A549 (cell line): ENCODE results near the gene MEI4. TPM values are rescaled to one million over a fixed set of nuclear protein-coding genes. Genes with fewer than 3 reads are reported as not detected.
"Not testable (repeated sequence)": the region's sequence is repeated elsewhere in the genome, so short reads cannot be mapped to it uniquely, and the experiment has no call there.

Experiments used
- ATAC-seq, 2 experiments: fragments of 200-7000 bp in 1 of 2; fragments of >200 bp in 1 of 2; cut with Nextera tagmentation in 1 of 2; cut with Tn5 transposase in 1 of 2; 3 replicates each; pipeline versions ENCODE4 v1.8.0 to v1.9.1; 2018 to 2020; ENCODE audit warnings: mild to moderate bottlenecking in 1 of 2, moderate library complexity in 1 of 2
- CTCF ChIA-PET: fragments of 300-600 bp; sonication (Branson Sonifier 250); formaldehyde crosslinking; extraction: SDS; loops from one replicate; lab custom pipeline; 2021; ENCODE audit warnings: antibody characterized with exemption, inconsistent platforms; lab: Yijun Ruan, JAX
- POLR2A ChIA-PET: fragments of 350-600 bp; formaldehyde crosslinking; extraction: SDS; loops from one replicate; lab custom pipeline; 2021; ENCODE audit warnings: antibody characterized with exemption, inconsistent platforms; lab: Yijun Ruan, JAX
- DNase-seq, 2 experiments: peaks; one replicate each; pipeline versions ENCODE4 v3.0.0 to v3.0.0-alpha.2; 2011 to 2016; ENCODE audit warnings: low read depth in 1 of 2, low spot score in 1 of 2
- FAIRE-seq: peaks from 2 replicates; lab custom pipeline; 2011; peaks lifted over from hg19 to GRCh38; lab: Jason Lieb, UNC
- H3K27ac ChIP-seq, 2 experiments: fragments of >200 bp; sonication (Bioruptor Twin); formaldehyde crosslinking; 3 replicates each; pipeline ENCODE4 v1.5.1; 2016 to 2017
- H3K4me1 ChIP-seq: fragments of >200 bp; sonication (Bioruptor Twin); formaldehyde crosslinking; 3 replicates; pipeline ENCODE4 v1.6.1; 2016
- H3K4me2 ChIP-seq: fragments of >200 bp; sonication (Bioruptor Twin); formaldehyde crosslinking; 3 replicates; pipeline ENCODE4 v1.6.1; 2016
- H3K4me3 ChIP-seq: fragments of >200 bp; sonication (Bioruptor Twin); formaldehyde crosslinking; 3 replicates; pipeline ENCODE4 v1.5.1; 2016
- H3K9me3 ChIP-seq: fragments of >200 bp; sonication (Bioruptor Twin); formaldehyde crosslinking; 3 replicates; pipeline ENCODE4 v1.6.1; 2016
- BCL3 ChIP-seq: fragments of >200 bp; sonication (Bioruptor Twin); formaldehyde crosslinking; IDR thresholded peaks from 3 replicates; pipeline ENCODE4 v1.6.1; 2016
- CBX2 ChIP-seq: fragments of 200-600 bp; sonication (generic); IDR thresholded peaks from 2 replicates; pipeline ENCODE4 v1.6.1; 2016; ENCODE audit warnings: low read depth, mild to moderate bottlenecking, borderline replicate concordance
- CEBPB ChIP-seq, 2 experiments: fragments of >200 bp in 1 of 2; sonication (Bioruptor Twin) in 1 of 2; formaldehyde crosslinking in 1 of 2; IDR thresholded peaks; 2 replicates each; pipeline ENCODE4 v1.6.1; 2012 to 2016
- CHD2 ChIP-seq: fragments of 150-350 bp; IDR thresholded peaks from 2 replicates; pipeline ENCODE4 v1.6.1; 2014; ENCODE audit warnings: low read length; ENCODE audit not compliant: partially characterized antibody
- E2F6 ChIP-seq: IDR thresholded peaks from 2 replicates; pipeline ENCODE4 v1.6.1; 2012; ENCODE audit warnings: low read depth, borderline replicate concordance
- EHF ChIP-seq: fragments of 250-450 bp; sonication (Bioruptor Pico); IDR thresholded peaks from 2 replicates; pipeline ENCODE4 v1.5.0; 2020; ENCODE audit warnings: mild to moderate bottlenecking
- EHMT2 ChIP-seq: fragments of 200-600 bp; sonication (generic); IDR thresholded peaks from 2 replicates; pipeline ENCODE4 v1.6.1; 2016; ENCODE audit warnings: antibody characterized with exemption, low read depth, mild to moderate bottlenecking, moderate library complexity
- ELK1 ChIP-seq: fragments of 150-350 bp; IDR thresholded peaks from 2 replicates; pipeline ENCODE4 v1.6.1; 2014; ENCODE audit warnings: low read depth, mild to moderate bottlenecking, low read length
- FOSL2 ChIP-seq, 2 experiments: fragments of 450-650 bp in 1 of 2; fragments of >200 bp in 1 of 2; sonication (Bioruptor Twin) in 1 of 2; formaldehyde crosslinking; IDR thresholded peaks; 2 replicates each; pipeline versions ENCODE4 v1.5.0 to v1.6.1; 2016 to 2020; ENCODE audit warnings: mild to moderate bottlenecking in 1 of 2, moderate library complexity in 1 of 2
- GATA3 ChIP-seq: IDR thresholded peaks from 2 replicates; pipeline ENCODE4 v1.6.1; 2012; ENCODE audit warnings: borderline replicate concordance
- HDAC2 ChIP-seq: fragments of 200-600 bp; sonication (generic); IDR thresholded peaks from 2 replicates; pipeline ENCODE4 v1.6.1; 2016
- HES2 ChIP-seq: fragments of >200 bp; sonication (Bioruptor Twin); formaldehyde crosslinking; IDR thresholded peaks from 2 replicates; pipeline ENCODE4 v1.6.1; 2016
- HEYL ChIP-seq: fragments of 250-450 bp; sonication (Bioruptor Pico); IDR thresholded peaks from 2 replicates; pipeline ENCODE4 v1.8.0; 2021; ENCODE audit warnings: mild to moderate bottlenecking, moderate library complexity
- HOXB13 ChIP-seq: fragments of 250-450 bp; sonication (Bioruptor Pico); IDR thresholded peaks from 2 replicates; pipeline ENCODE4 v1.5.0; 2020; ENCODE audit warnings: low read depth, mild to moderate bottlenecking, moderate library complexity
- HOXB5 ChIP-seq: fragments of 250-450 bp; sonication (Bioruptor Pico); IDR thresholded peaks from 2 replicates; pipeline ENCODE4 v1.5.0; 2020; ENCODE audit warnings: mild to moderate bottlenecking, moderate library complexity
- PBX3 ChIP-seq: IDR thresholded peaks from 2 replicates; pipeline ENCODE4 v1.6.1; 2012
- POLR2AphosphoS2 ChIP-seq: conservative IDR thresholded peaks from 2 replicates; pipeline ENCODE4 v1.6.1; 2012; ENCODE audit warnings: low read length, improper control_type of control experiment, inconsistent platforms
- RCOR1 ChIP-seq: fragments of 150-350 bp; IDR thresholded peaks from 2 replicates; pipeline ENCODE4 v1.6.1; 2014; ENCODE audit warnings: antibody characterized with exemption, low read length, low read depth
- REST ChIP-seq: fragments of 200-600 bp; sonication (generic); IDR thresholded peaks from 2 replicates; pipeline ENCODE4 v1.6.1; 2016; ENCODE audit warnings: antibody characterized with exemption, mild to moderate bottlenecking, moderate library complexity
- RFX5 ChIP-seq: fragments of 450-650 bp; IDR thresholded peaks from 2 replicates; pipeline ENCODE4 v1.7.1; 2014; ENCODE audit warnings: antibody characterized with exemption, mild to moderate bottlenecking, moderate library complexity
- RNF2 ChIP-seq: fragments of 200-600 bp; sonication (generic); IDR thresholded peaks from 2 replicates; pipeline ENCODE4 v1.6.1; 2016; ENCODE audit warnings: low read depth, mild to moderate bottlenecking, antibody characterized with exemption, moderate library complexity, borderline replicate concordance
- SMC3 ChIP-seq: fragments of >200 bp; sonication (Bioruptor Twin); formaldehyde crosslinking; IDR thresholded peaks from 3 replicates; pipeline ENCODE4 v1.6.1; 2018; ENCODE audit warnings: inconsistent platforms
- TFCP2L1 ChIP-seq: fragments of 250-450 bp; sonication (Bioruptor Pico); IDR thresholded peaks from 2 replicates; pipeline ENCODE4 v1.5.0; 2021; ENCODE audit warnings: mild to moderate bottlenecking
- TP53 ChIP-seq: fragments of 250-450 bp; sonication (Bioruptor Pico); IDR thresholded peaks from 2 replicates; pipeline ENCODE4 v1.5.0; 2021; ENCODE audit warnings: mild to moderate bottlenecking, moderate library complexity
- ZC3H11A ChIP-seq: fragments of 450-650 bp; IDR thresholded peaks from 2 replicates; pipeline ENCODE4 v1.6.1; 2014; ENCODE audit warnings: antibody characterized with exemption, mild to moderate bottlenecking
- ZNF302 ChIP-seq: fragments of 250-450 bp; sonication (Bioruptor Pico); IDR thresholded peaks from 2 replicates; pipeline ENCODE4 v1.9.0; 2021; ENCODE audit warnings: inconsistent platforms, mild to moderate bottlenecking, moderate library complexity
- ZSCAN20 ChIP-seq: fragments of 250-450 bp; sonication (Bioruptor Pico); IDR thresholded peaks from 2 replicates; pipeline ENCODE4 v1.8.0; 2022; ENCODE audit warnings: mild to moderate bottlenecking, moderate library complexity
- WGBS: methylation state at CpG from one replicate; pipeline ENCODE4 v1.1.6; 2017; ENCODE audit errors: missing lambda C conversion rate; 5-methylcytosine and 5-hydroxymethylcytosine counted together
- polyA plus RNA-seq, 4 experiments: library from polyadenylated mRNA; depleted of rRNA in 3 of 4; stranded (reverse); fragments of >200 nt; fragmentation: RNase III in 1 of 4; extraction: RNeasy Plus Mini Kit Qiagen cat#74134 plus additional on column Dnase treatment in 1 of 4; gene quantifications; 2 replicates in 3 of 4; 3 replicates in 1 of 4; pipeline ENCODE4 v1.2.3, GENCODE V29; 2011 to 2017

MEI4 gene
- polyA plus RNA-seq, 2 of the 4 experiments (the other 2 are of a cell fraction) = not detected

GRCh38 chr6:77686931-77687330 lies 34.1 kb downstream of the MEI4 start:
- Histone ChIP-seq H3K4me2 (no peak overlapping the region), H3K4me1 (no peaks in the 10 kb centered on the region), H3K9me3 (no peaks in the 10 kb centered on the region), H3K4me3 (no peak overlapping the region), H3K27ac (no peak overlapping the region)
- ATAC-seq (no peak), DNase-seq (no peak), FAIRE-seq (no peak)
- 8% methylated on average over 2 of the region's 2 CpGs for WGBS
- ChIA-PET POLR2A (no interaction called here), CTCF (no interaction called here)
- TF ChIP-seq TP53 (CRISPR knock-in tag) = no peak
- no peak for TF ChIP-seq ELK1
- no peak for TF ChIP-seq EHMT2
- TF ChIP-seq HOXB5 (CRISPR knock-in tag) = no peak
- TF ChIP-seq HOXB13 (CRISPR knock-in tag) = no peak
- no peak for TF ChIP-seq CBX2
- no peak for TF ChIP-seq RFX5
- no peak for TF ChIP-seq BCL3
- TF ChIP-seq E2F6 = no peak
- no peak for TF ChIP-seq EHF
- TF ChIP-seq HEYL = no peak
- no peak for TF ChIP-seq GATA3
- TF ChIP-seq ZSCAN20 (CRISPR knock-in tag) = no peak
- no peak for TF ChIP-seq ZNF302 (CRISPR knock-in tag)
- no peak for TF ChIP-seq POLR2AphosphoS2
- no peak for TF ChIP-seq PBX3
- TF ChIP-seq ZC3H11A = no peak

GRCh38 chr6:77688649-77689048 lies 35.8 kb downstream of the MEI4 start:
- Histone ChIP-seq H3K4me3 (no peak overlapping the region), H3K9me3 (no peaks in the 10 kb centered on the region), H3K4me1 (no peaks in the 10 kb centered on the region), H3K4me2 (no peak overlapping the region), H3K27ac (no peak overlapping the region)
- ChIA-PET POLR2A (no interaction called here), CTCF (no interaction called here)
- 20% methylated on average over 1 of the region's 1 CpG for WGBS
- no peak for ATAC-seq
- no peak for FAIRE-seq
- TF ChIP-seq FOSL2 (IDR thresholded peaks at IDR 0.05) (no peak), FOSL2 (CRISPR knock-in tag; IDR thresholded peaks at IDR 0.05) (no peak), ZSCAN20 (CRISPR knock-in tag) (no peak), HDAC2 (no peak), RCOR1 (no peak), RNF2 (no peak), ZC3H11A (no peak), HOXB5 (CRISPR knock-in tag) (no peak), GATA3 (no peak), REST (no peak), CHD2 (no peak), TP53 (CRISPR knock-in tag) (no peak), CEBPB (IDR thresholded peaks at IDR 0.05) (no peak), HES2 (no peak), TFCP2L1 (no peak), EHF (no peak), SMC3 (no peak)
- no peak for DNase-seq

GRCh38 chr6:77700095-77700494 lies 47.3 kb downstream of the MEI4 start:
- H3K4me3 ChIP-seq, CTCF ChIA-PET, DNase-seq, H3K9me3 ChIP-seq, ATAC-seq, H3K4me1 ChIP-seq, H3K27ac ChIP-seq, H3K4me2 ChIP-seq, POLR2A ChIA-PET, FAIRE-seq: not testable (repeated sequence)
- WGBS = 0% methylated on average over 1 of the region's 6 CpGs
